ENCODE measurements around the gene OR1S2.
"Not testable (repeated sequence)": the region's sequence is repeated elsewhere in the genome, so short reads cannot be mapped to it uniquely, and the experiment has no call there.

Gene OR1S2, protein sequence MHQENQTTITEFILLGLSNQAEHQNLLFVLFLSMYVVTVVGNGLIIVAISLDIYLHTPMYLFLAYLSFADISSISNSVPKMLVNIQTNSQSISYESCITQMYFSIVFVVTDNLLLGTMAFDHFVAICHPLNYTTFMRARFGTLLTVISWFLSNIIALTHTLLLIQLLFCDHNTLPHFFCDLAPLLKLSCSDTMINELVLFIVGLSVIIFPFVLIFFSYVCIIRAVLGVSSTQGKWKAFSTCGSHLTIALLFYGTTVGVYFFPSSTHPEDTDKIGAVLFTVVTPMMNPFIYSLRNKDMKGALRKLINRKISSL

DNA sequence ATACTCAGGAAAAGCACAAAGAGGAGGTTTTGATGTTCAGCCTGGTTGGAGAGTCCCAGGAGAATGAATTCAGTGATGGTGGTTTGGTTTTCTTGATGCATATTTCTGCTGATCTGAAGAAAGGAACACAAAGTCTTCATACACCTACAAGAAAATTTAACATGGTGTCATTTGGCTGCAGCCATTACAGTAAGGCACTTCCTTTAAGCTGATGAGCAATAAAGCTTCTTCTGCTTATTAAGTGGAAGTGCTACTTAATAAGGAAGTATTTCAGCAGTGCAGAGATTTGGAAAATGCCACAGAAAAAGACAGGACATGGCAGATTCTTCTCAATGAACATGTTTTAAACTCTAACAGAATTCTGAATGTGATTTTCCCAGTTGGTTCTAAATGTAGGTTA, at the start of gene OR1S2:
TSS of gene OR1S2 (minus strand) at position 101 of the 400 bp plus-strand sequence. CDS start at position 101, 0 bp downstream.
- no peak for DNase-seq

DNA sequence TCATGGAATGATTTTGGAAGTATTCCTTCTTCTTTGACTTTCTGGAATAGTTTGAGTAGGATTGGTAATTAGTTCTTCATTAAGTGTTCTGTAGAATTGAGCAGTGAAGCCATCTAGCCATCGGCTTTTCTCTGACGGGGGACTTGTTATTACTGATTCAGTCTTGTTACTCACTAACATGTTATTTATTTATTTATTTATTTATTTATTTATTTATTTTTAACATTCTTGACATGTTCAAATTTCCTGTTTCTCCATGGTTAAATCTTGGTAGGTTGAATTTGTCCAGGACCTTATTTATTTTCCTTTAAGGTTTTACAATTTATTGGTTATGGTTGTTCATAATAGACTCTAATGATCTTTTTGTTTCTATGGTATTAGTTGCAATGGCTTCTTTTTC, 40.0 kb upstream of the OR1S2 start:
- DNase-seq: no peak

DNA sequence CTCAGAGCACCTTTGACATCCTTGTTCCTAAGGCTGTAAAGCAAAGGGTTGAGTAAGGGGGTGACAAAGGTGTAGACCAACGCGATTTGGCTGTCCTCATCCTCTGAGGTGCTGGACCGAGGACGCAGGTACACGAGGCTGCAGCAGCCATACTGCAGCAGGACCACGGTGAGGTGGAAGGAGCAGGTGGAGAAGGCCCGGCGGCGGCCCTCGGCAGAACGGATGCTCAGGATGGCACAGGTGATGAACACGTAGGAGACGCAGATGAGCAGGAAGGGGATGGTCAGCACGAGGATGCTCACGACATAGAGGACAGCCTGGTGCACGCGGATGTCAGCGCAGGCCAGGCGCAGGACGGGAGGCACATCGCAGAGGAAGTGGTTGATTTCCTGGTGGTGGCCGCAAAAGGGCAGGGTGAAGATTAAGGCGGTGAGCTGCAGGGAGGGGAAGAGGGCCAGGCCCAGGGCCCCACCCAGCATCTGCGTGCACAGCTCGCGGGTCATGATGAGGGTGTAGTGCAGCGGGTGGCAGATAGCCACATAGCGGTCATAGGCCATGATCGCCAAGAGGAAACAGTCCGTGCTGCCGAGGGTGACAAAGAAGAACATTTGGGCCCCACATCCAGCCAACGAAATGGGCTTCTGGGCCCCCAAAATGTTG, 24.1 kb upstream of the OR1S2 start:
- DNase-seq: no peak

DNA sequence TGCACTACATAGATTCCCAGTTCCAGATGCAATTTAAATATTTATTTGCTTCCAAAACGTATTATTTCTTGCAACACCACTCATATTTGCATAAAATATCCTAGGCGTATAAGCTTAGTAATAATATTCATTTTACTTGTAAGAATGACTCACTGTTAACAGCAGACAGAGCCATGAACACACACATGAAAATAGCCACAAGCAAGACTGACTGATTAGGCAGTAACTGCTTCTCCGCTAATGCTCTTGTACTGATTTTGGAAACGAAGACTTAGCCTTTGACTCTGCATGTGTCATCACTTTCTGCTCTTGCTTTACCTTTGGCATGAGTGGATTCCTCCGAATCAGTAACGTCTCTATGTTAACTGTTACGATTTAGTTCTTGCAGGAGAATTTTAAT, 18.8 kb upstream of the OR1S2 start:
- peak; percentile 65 to 87 for DNase-seq

DNA sequence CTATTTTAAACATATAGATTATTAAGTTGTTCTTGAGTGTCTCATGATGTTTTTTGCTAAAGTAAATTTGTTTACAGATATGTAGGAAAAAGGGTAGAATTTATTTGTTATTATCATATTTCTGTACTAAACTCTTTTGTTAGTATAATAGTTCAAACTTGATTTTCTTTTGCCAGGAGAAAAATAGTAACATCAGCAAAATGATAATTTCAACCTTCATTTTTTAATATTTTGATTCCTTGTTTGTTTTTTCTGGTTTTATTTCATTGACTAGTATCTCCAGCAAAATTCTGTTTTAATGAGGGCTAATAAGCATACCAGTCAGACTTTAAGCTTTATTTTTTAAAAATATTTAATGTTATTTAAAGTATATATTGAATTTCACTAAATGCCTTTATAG, 12.5 kb upstream of the OR1S2 start:
- DNase-seq: no peak

DNA sequence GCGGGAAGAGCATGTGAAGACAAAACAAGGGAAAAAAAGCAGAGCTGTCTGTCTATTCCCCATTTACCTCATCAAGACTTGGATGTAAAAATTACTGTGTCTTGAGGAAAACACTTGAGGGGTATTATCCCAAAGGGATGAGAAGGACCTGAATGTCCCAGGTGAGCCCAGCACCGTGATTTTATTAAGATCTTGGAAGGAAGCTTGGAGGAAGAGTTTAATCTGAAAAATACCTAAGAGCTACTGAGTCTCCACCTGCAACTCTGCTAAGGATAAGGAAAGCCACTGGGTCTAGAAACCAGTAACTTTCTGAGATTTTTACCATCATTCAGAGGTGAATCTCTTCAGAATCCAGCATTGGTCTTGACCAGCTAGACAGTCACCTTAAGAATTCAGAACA, 8.5 kb upstream of the OR1S2 start, which contains the start of gene OR1S1:
TSS of gene OR1S1 (plus strand) at position 301 of the 400 bp plus-strand sequence.
- not testable (repeated sequence) for DNase-seq

DNA sequence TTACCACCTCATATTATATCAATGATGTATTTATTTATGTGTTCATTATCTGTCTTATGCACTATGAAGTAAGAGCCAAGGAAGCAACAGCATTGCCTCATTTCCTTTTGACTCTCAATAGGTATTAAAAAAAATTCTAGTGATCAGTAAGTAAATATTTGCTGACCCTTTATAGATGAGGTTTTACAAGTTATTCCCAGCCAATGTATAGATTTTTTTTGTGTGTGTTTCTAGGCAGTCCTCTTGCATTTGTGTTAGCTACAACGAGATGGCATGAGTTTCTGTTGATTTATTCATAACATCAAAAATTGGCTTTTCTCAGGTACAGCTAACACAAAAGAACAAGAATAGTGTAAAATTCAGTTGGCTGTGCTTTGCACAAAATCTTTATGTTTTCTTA, 4.7 kb downstream of the OR1S2 start:
- DNase-seq: no peak

DNA sequence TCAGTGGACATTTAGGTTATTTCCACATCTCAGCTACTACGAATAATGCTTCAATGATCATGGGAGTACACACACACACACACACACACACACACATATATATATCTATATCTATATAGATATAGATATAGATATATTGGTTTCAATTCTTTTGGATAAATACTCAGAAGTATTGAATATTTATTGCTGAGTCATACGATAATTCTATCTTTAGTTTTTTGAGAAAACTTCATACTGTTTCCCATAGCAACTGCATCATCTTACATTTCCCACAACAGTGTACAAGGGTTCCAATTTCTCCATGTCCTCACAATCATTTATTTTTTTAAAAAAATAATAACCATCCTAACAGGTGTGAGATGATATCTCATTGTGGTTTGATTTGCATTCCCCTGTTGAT, 8.0 kb downstream of the OR1S2 start:
- DNase-seq: no peak

DNA sequence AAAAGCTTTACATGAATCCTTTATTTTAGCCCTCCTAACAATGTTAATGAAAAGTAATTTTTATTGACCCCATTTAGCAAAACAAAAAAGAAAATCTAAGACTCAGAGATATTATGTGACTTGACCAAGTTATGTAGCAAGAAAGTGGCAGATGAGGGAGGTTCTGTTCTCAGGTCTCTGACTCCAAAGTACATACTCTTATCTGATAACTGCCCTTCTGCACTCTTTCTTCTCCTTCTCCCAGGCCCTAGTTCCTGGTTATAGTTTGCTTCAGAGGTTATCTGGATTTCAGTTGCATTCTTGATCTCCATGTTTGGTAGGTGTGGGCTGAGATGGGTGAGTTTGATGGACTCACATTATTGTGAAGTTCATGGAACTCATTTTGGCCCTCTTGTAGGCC, 10.6 kb downstream of the OR1S2 start:
- DNase-seq: no peak

GRCh38 chr11:58192229-58192628, 11.7 kb downstream of the OR1S2 start:
- no peak for DNase-seq

DNA sequence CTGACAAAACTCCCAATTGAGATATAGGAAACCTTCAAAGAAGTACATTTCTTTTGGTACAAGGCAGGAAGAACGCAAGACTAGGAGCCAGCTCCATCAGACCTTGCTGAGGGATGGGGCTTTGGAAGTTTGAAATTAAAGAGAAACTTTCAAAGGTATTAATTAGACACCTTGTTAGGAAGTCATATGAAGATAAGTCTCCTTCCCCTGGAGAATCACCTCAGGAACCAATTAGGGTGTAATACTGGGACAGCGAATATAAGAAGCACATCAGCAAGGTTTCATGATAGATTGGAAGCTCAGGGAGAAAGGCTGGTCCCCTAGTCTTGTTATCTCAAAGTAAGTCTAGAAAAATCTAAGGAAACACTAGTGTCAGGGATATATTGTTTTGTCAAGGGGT, 15.2 kb downstream of the OR1S2 start, which contains the start of gene OR9Q2:
TSS of gene OR9Q2 (plus strand) at position 301 of the 400 bp plus-strand sequence. CDS start 1,421 bp downstream, outside the sequence.
- no peak for DNase-seq

DNA sequence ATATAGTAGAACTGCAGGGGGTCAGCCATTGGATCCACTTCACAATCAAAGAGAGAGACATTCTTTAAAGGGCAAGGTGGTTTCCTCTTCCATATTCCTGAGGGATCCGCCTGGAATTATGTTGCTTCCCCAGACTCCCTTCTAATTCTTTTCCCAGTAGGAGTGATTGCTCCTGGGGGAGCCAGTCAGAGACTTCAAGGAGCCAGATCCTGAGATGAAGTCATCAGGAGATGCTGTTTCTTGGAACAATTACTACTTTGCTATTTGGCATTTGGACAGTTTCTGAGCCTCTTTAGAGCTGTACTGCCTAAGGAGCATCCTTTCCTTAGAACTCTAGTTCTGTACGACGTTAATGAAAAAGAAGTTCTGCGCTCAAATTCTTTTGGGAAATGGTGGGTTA, 17.0 kb downstream of the OR1S2 start:
- DNase-seq: no peak

- no peak for DNase-seq
Measured at GRCh38 chr11:58179648-58180047, 24.3 kb downstream of the OR1S2 start.

GRCh38 chr11:58178444-58178843, 25.5 kb downstream of the OR1S2 start:
- DNase-seq: no peak

DNA sequence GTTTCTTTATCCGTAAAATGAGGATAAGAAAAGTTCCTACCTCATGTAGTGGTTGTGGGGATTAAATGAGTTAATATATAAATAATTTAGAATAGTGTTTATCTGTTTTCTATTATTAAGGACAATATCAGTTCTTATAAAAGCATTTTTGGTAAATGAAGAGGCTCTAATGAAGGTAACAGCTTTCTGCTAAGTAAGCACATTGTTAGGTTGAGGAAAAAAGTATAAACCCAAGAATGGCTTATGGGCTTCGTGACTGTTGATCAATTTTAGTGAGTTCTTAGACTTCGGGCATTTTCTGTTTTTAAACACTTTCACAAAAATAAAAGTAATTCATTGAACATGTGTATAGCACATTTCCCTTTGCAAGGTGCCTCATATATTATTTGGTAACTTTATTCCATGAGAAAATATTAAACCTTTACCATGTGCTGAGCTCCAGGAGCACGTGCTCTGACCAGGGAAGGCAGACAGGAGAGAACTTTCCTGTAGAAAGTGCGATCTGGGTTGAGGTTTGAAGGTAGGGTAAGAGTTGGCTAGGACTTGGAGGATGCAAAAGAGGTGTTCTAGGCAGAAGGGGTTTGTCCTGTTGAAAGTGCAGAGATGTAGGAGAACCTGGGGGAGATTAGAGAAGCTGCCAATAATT, 26.4 kb downstream of the OR1S2 start:
- no peak for DNase-seq

DNA sequence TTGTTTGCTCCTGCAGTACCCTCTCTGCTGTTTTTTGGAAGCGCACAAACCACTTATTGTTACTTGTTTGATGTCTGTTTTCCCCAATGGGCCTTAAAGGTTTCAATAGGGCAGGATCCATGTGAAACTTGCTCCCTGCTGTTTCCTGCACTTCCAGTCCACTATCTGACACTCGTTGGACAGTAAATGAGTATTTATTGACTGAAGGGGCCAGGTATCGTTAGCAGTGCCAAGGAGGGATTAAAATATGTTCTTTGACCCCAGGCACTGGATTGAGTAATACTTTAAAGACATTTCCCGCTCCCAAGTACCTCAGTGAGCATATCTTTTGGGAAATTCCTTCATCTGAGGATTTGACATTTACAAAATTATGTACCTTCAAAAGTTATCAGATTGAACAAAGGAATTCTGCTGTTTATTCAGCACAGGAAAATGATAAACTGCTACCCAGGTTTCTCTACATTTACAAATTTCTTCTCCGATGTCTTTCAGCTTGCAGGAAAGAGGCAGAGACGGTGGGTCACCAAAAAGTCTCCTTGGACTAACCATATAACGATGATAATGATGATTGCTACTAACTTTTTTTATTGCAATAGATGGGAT, 38.3 kb downstream of the OR1S2 start:
- no peak for DNase-seq

GRCh38 chr11:58164990-58165389, 39.0 kb downstream of the OR1S2 start:
- DNase-seq: no peak

GRCh38 chr11:58164389-58164788, 39.6 kb downstream of the OR1S2 start:
- DNase-seq: no peak
